ENCODE data around the gene YTHDC1. TPM values are rescaled to one million over a fixed set of nuclear protein-coding genes. Genes with fewer than 3 reads are reported as not detected.

Gene YTHDC1
- total RNA-seq, 1 experiment from 2014 or later, result 68.9 TPM

DNA sequence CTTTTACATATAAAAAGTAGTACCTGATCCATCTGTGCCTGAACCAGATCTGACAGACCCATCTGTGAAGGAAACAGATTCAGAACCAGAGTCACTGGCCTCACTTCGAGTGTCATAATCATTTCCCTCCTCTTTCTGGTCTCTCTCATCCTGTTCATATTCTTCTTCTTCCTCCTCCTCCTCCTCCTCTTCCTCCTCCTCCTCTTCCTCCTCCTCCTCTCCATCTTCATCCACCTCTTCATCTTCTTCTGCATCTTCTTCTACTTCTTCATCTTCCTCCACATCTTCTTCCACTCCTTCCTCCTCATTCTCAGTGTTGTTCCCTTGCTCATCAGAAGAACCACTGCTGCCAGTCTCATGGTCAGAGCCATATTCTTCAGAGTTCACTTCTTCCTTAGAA, 12.9 kb downstream of the YTHDC1 start (continued):
- TF ChIP-seq, protein P1, sequence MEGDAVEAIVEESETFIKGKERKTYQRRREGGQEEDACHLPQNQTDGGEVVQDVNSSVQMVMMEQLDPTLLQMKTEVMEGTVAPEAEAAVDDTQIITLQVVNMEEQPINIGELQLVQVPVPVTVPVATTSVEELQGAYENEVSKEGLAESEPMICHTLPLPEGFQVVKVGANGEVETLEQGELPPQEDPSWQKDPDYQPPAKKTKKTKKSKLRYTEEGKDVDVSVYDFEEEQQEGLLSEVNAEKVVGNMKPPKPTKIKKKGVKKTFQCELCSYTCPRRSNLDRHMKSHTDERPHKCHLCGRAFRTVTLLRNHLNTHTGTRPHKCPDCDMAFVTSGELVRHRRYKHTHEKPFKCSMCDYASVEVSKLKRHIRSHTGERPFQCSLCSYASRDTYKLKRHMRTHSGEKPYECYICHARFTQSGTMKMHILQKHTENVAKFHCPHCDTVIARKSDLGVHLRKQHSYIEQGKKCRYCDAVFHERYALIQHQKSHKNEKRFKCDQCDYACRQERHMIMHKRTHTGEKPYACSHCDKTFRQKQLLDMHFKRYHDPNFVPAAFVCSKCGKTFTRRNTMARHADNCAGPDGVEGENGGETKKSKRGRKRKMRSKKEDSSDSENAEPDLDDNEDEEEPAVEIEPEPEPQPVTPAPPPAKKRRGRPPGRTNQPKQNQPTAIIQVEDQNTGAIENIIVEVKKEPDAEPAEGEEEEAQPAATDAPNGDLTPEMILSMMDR (IDR thresholded peaks at IDR 0.05 in 2 of 3, conservative IDR thresholded peaks at IDR 0.05 in 1 of 3; ENCODE audit: borderline replicate concordance in 1 of 3, insufficient read depth in 1 of 3, low read depth in 2 of 3, low read length in 2 of 3), result no peak
- TF ChIP-seq ELF1 (IDR thresholded peaks at IDR 0.05; ENCODE audit: borderline replicate concordance, low read depth) (no peak), YY1 (IDR thresholded peaks at IDR 0.05; ENCODE audit: extremely low read depth, insufficient replicate concordance, low read depth, low read length) (no peak)
- TF ChIP-seq, protein P2, sequence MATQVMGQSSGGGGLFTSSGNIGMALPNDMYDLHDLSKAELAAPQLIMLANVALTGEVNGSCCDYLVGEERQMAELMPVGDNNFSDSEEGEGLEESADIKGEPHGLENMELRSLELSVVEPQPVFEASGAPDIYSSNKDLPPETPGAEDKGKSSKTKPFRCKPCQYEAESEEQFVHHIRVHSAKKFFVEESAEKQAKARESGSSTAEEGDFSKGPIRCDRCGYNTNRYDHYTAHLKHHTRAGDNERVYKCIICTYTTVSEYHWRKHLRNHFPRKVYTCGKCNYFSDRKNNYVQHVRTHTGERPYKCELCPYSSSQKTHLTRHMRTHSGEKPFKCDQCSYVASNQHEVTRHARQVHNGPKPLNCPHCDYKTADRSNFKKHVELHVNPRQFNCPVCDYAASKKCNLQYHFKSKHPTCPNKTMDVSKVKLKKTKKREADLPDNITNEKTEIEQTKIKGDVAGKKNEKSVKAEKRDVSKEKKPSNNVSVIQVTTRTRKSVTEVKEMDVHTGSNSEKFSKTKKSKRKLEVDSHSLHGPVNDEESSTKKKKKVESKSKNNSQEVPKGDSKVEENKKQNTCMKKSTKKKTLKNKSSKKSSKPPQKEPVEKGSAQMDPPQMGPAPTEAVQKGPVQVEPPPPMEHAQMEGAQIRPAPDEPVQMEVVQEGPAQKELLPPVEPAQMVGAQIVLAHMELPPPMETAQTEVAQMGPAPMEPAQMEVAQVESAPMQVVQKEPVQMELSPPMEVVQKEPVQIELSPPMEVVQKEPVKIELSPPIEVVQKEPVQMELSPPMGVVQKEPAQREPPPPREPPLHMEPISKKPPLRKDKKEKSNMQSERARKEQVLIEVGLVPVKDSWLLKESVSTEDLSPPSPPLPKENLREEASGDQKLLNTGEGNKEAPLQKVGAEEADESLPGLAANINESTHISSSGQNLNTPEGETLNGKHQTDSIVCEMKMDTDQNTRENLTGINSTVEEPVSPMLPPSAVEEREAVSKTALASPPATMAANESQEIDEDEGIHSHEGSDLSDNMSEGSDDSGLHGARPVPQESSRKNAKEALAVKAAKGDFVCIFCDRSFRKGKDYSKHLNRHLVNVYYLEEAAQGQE (IDR thresholded peaks at IDR 0.05; ENCODE audit: low read depth), result no peak

DNA sequence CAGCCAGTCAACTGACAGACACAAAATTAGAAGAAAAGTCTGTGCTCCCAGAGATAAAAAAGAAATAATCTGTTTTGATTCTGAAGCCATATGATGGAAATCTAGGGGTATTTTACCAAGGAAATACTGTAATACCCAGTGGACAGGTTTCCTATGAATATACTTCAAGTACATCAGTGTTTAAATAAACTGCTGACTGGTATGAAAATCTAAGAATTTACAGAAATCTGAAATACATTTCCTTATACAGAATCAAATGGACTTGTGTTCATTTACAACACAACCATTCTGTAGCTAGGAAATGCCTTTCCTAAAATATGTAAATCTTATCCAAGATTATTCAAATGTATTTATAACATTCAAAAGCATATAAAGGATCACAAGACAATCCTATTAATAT, 13.4 kb downstream of the YTHDC1 start:
- CTCF ChIA-PET, result no interaction called here

More for the DNA sequence above, 13.4 kb downstream of the YTHDC1 start:
- H3K27ac ChIP-seq (ENCODE audit: low read depth, low read length), result no peak overlapping the region
- H3K9me3 ChIP-seq (ENCODE audit: control insufficient read depth in 1 of 2, insufficient read depth in 1 of 2, low read depth in 1 of 2, low read length in 2 of 2), result no peaks in the 10 kb centered on the region
- H3K4me3 ChIP-seq (replicated peaks in 1 of 2; ENCODE audit: low read depth in 1 of 2, low read length in 2 of 2), result no peak overlapping the region
- H3K9me2 ChIP-seq (ENCODE audit: insufficient read depth), result no peaks in the 10 kb centered on the region
- 0 out of 2 replicates have a peak, but pooled peaks cover 9% of the 10 kb centered on the region for H4K20me1 ChIP-seq (ENCODE audit: insufficient read depth)
- H3K27me3 ChIP-seq (ENCODE audit: insufficient read depth, low read length), result no peaks in the 10 kb centered on the region
- no peaks in the 10 kb centered on the region for H3K4me1 ChIP-seq (ENCODE audit: control insufficient read depth in 1 of 2, insufficient read depth in 2 of 2, low read length in 2 of 2)
- DNase-seq (ENCODE audit: low read depth, low spot score) (no peak), ATAC-seq (no peak)
- POLR2A ChIA-PET, result no interaction called here
- H3K79me2 ChIP-seq (ENCODE audit: insufficient read depth, low read length), result peaks cover 87% of the 10 kb centered on the region
- RAD21 ChIA-PET (ENCODE audit: low non-redundant PET in 1 of 2, low total read pairs in 2 of 2, uncharacterized antibody in 2 of 2, unreplicated experiment in 2 of 2), result no interaction called here
- peaks cover 15 to 37% of the 10 kb centered on the region in 2 experiments; a peak in 3 of 4 replicates for H3K36me3 ChIP-seq (ENCODE audit: control insufficient read depth in 1 of 2, insufficient read depth in 2 of 2, low read length in 2 of 2)
- no peak overlapping the region for H2AFZ ChIP-seq (ENCODE audit: low read depth, low read length, poor library complexity, severe bottlenecking)
- intact Hi-C loops (cut with micrococcal nuclease), result no loop called here
- H3K4me2 ChIP-seq (ENCODE audit: low read length), result no peak overlapping the region
- no TSS peak for BruUV-seq (replicated peaks)
- H3K9ac ChIP-seq (ENCODE audit: low read length), result no peak overlapping the region
- TF ChIP-seq FOSL1 (IDR thresholded peaks at IDR 0.05; ENCODE audit: low read depth) (no peak), RAD21 (IDR thresholded peaks at IDR 0.05; ENCODE audit: low read depth) (no peak), SP1 (IDR thresholded peaks at IDR 0.05; ENCODE audit: low read depth) (no peak)
- TF ChIP-seq, protein P3, sequence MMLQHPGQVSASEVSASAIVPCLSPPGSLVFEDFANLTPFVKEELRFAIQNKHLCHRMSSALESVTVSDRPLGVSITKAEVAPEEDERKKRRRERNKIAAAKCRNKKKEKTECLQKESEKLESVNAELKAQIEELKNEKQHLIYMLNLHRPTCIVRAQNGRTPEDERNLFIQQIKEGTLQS (IDR thresholded peaks at IDR 0.05), result no peak

Measured in HCT116 (cell line).